SK-N-SH treated with all-trans-retinoic acid at 6 μM for 48 hours (cell line): ENCODE data around the gene CELF1.
A peak's percentile ranks its signal among the peaks of the same experiment; 100 is the strongest.

Source experiments
- ATAC-seq: fragments of 200-7000 bp; cut with Tn5 transposase; 3 replicates; pipeline ENCODE4 v1.9.1; 2020; ENCODE audit warnings: mild to moderate bottlenecking, moderate library complexity
- ARNTL ChIP-seq: fragments of 450-650 bp; formaldehyde crosslinking; IDR thresholded peaks from 2 replicates; pipeline ENCODE4 v1.5.0; 2020; ENCODE audit warnings: low read depth, mild to moderate bottlenecking, moderate library complexity, borderline replicate concordance
- CSDC2 ChIP-seq: fragments of 250-450 bp; sonication (Bioruptor Pico); IDR thresholded peaks from 2 replicates; pipeline ENCODE4 v1.5.0; 2020; ENCODE audit warnings: mild to moderate bottlenecking, moderate library complexity
- CSRNP3 ChIP-seq: fragments of 250-450 bp; sonication (Bioruptor Pico); IDR thresholded peaks from 2 replicates; pipeline ENCODE4 v1.5.1; 2021; ENCODE audit warnings: mild to moderate bottlenecking, moderate library complexity
- ESRRG ChIP-seq: fragments of 250-450 bp; sonication (Bioruptor Pico); IDR thresholded peaks from 2 replicates; pipeline ENCODE4 v1.6.1; 2021; ENCODE audit warnings: mild to moderate bottlenecking
- GLIS3 ChIP-seq: fragments of 250-450 bp; sonication (Bioruptor Pico); IDR thresholded peaks from 2 replicates; pipeline ENCODE4 v1.5.0; 2020; ENCODE audit warnings: mild to moderate bottlenecking, moderate library complexity
- ISL1 ChIP-seq: fragments of 250-450 bp; sonication (Bioruptor Pico); IDR thresholded peaks from 2 replicates; pipeline ENCODE4 v2.1.2; 2022; ENCODE audit warnings: mild to moderate bottlenecking, moderate library complexity
- POU6F1 ChIP-seq: fragments of 250-450 bp; sonication (Bioruptor Pico); IDR thresholded peaks from 2 replicates; pipeline ENCODE4 v1.8.0; 2021; ENCODE audit warnings: low read depth, mild to moderate bottlenecking, moderate library complexity, borderline replicate concordance
- PPARA ChIP-seq: fragments of 250-450 bp; sonication (Bioruptor Pico); IDR thresholded peaks from 2 replicates; pipeline ENCODE4 v1.5.0; 2020; ENCODE audit warnings: mild to moderate bottlenecking, borderline replicate concordance
- SNAI2 ChIP-seq: fragments of 250-450 bp; sonication (Bioruptor Pico); IDR thresholded peaks from 2 replicates; pipeline ENCODE4 v1.5.0; 2020; ENCODE audit warnings: mild to moderate bottlenecking, moderate library complexity
- TCF4 ChIP-seq: fragments of 250-450 bp; sonication (Bioruptor Pico); IDR thresholded peaks from 2 replicates; pipeline ENCODE4 v1.8.0; 2021; ENCODE audit warnings: mild to moderate bottlenecking, moderate library complexity, borderline replicate concordance
- TOX ChIP-seq: fragments of 250-450 bp; sonication (Bioruptor Pico); IDR thresholded peaks from 2 replicates; pipeline ENCODE4 v1.8.0; 2021; ENCODE audit warnings: mild to moderate bottlenecking, moderate library complexity, borderline replicate concordance
- TSHZ2 ChIP-seq: fragments of 250-450 bp; sonication (Bioruptor Pico); IDR thresholded peaks from 2 replicates; pipeline ENCODE4 v1.5.0; 2020; ENCODE audit warnings: mild to moderate bottlenecking, moderate library complexity
- ZC3H10 ChIP-seq: fragments of 250-450 bp; sonication (Bioruptor Pico); IDR thresholded peaks from 2 replicates; pipeline ENCODE4 v1.5.1; 2021; ENCODE audit warnings: mild to moderate bottlenecking, moderate library complexity
- ZFP3 ChIP-seq: fragments of 250-450 bp; sonication (Bioruptor Pico); IDR thresholded peaks from 2 replicates; pipeline ENCODE4 v1.5.0; 2020; ENCODE audit warnings: mild to moderate bottlenecking, moderate library complexity
- ZFP30 ChIP-seq: fragments of 450-650 bp; formaldehyde crosslinking; IDR thresholded peaks from 2 replicates; pipeline ENCODE4 v1.5.0; 2022; ENCODE audit warnings: mild to moderate bottlenecking, moderate library complexity
- ZNF565 ChIP-seq: fragments of 450-650 bp; formaldehyde crosslinking; conservative IDR thresholded peaks from 2 replicates; pipeline ENCODE4 v1.5.0; 2020; ENCODE audit warnings: low read depth, mild to moderate bottlenecking, moderate library complexity
- ZNF70 ChIP-seq: fragments of 450-650 bp; formaldehyde crosslinking; IDR thresholded peaks from 2 replicates; pipeline ENCODE4 v1.5.0; 2020; ENCODE audit warnings: mild to moderate bottlenecking, moderate library complexity
- ZNF8 ChIP-seq: fragments of 450-650 bp; formaldehyde crosslinking; IDR thresholded peaks from 2 replicates; pipeline ENCODE4 v1.5.0; 2020; ENCODE audit warnings: mild to moderate bottlenecking, moderate library complexity

The CELF1 gene

GRCh38 chr11:47516155-47516554, 36.8 kb downstream of the CELF1 start:
- TF ChIP-seq ISL1 (CRISPR knock-in tag): no peak
- TF ChIP-seq POU6F1 (CRISPR knock-in tag): no peak
- no peak for TF ChIP-seq SNAI2 (CRISPR knock-in tag)
- no peak for TF ChIP-seq ZFP30 (CRISPR knock-in tag)
- no peak for TF ChIP-seq ZNF8 (CRISPR knock-in tag)
- ATAC-seq: no peak

GRCh38 chr11:47514825-47515647, 37.9 kb downstream of the CELF1 start:
- no peak for TF ChIP-seq ZNF8 (CRISPR knock-in tag)
- no peak for TF ChIP-seq ZNF70 (CRISPR knock-in tag)
- no peak for TF ChIP-seq PPARA
- no peak for TF ChIP-seq POU6F1 (CRISPR knock-in tag)
- TF ChIP-seq TOX (CRISPR knock-in tag): no peak
- TF ChIP-seq TSHZ2 (CRISPR knock-in tag): no peak
- no peak for TF ChIP-seq ARNTL
- TF ChIP-seq, all 23 proteins: peak for 0
- ATAC-seq: peak; percentile 87

- TF ChIP-seq ESRRG (CRISPR knock-in tag) (no peak), ZNF70 (CRISPR knock-in tag) (no peak), TCF4 (CRISPR knock-in tag) (no peak), ZFP3 (CRISPR knock-in tag) (no peak), CSDC2 (no peak), ZNF8 (CRISPR knock-in tag) (no peak)
Observed at GRCh38 chr11:47512701-47513100, 40.2 kb downstream of the CELF1 start.

GRCh38 chr11:47511917-47512316, 41.0 kb downstream of the CELF1 start:
- no peak for ATAC-seq
- TF ChIP-seq TCF4 (CRISPR knock-in tag): no peak
- TF ChIP-seq, all 23 proteins: peak for 0

More at GRCh38 chr11:47512701-47513100, 40.2 kb downstream of the CELF1 start:
- ATAC-seq: no peak

GRCh38 chr11:47510209-47510608, 42.7 kb downstream of the CELF1 start:
- no peak for ATAC-seq
- no peak for TF ChIP-seq SNAI2 (CRISPR knock-in tag)
- TF ChIP-seq GLIS3: no peak
- no peak for TF ChIP-seq ZNF70 (CRISPR knock-in tag)
- no peak for TF ChIP-seq ZC3H10 (CRISPR knock-in tag)
- no peak for TF ChIP-seq ZNF8 (CRISPR knock-in tag)
- TF ChIP-seq ZNF565 (CRISPR knock-in tag): no peak
- no peak for TF ChIP-seq CSRNP3 (CRISPR knock-in tag)
- no peak for TF ChIP-seq ARNTL
